ENCODE results near the gene PUM1.

PUM1 gene

GRCh38 chr1:30900486-30900885 is 165.0 kb downstream of the PUM1 start:
- TF ChIP-seq CTCF (conservative IDR thresholded peaks at IDR 0.05; ENCODE audit: low read length) = no peak
- DNase-seq (ENCODE audit: low read depth) = no peak
- no peak overlapping the region for H3K4me3 ChIP-seq (ENCODE audit: low read length)

GRCh38 chr1:30899577-30900389 is 165.7 kb downstream of the PUM1 start:
- no peak for DNase-seq (ENCODE audit: low read depth)
- no peak for TF ChIP-seq CTCF (conservative IDR thresholded peaks at IDR 0.05; ENCODE audit: low read length)

GRCh38 chr1:30898031-30898815 is 167.3 kb downstream of the PUM1 start:
- no peak overlapping the region for H3K4me3 ChIP-seq (ENCODE audit: low read length)
- no peak for DNase-seq (ENCODE audit: low read depth)
- no peak for TF ChIP-seq CTCF (conservative IDR thresholded peaks at IDR 0.05; ENCODE audit: low read length)

More at GRCh38 chr1:30899577-30900389, 165.7 kb downstream of the PUM1 start:
- no peak overlapping the region for H3K4me3 ChIP-seq (ENCODE audit: low read length)

- no peak for TF ChIP-seq CTCF (conservative IDR thresholded peaks at IDR 0.05; ENCODE audit: low read length)
- DNase-seq (ENCODE audit: low read depth) = no peak
- H3K4me3 ChIP-seq (ENCODE audit: low read length) = no peak overlapping the region
These were observed 168.6 kb downstream of the PUM1 start for GRCh38 chr1:30896905-30897304.

GRCh38 chr1:30895944-30896660 is 169.4 kb downstream of the PUM1 start:
- H3K4me3 ChIP-seq (ENCODE audit: low read length) = no peak overlapping the region
- DNase-seq (ENCODE audit: low read depth) = peak; percentile 59
- no peak for TF ChIP-seq CTCF (conservative IDR thresholded peaks at IDR 0.05; ENCODE audit: low read length)

GRCh38 chr1:30895382-30895943 is 170.1 kb downstream of the PUM1 start:
- TF ChIP-seq CTCF (conservative IDR thresholded peaks at IDR 0.05; ENCODE audit: low read length) = no peak
- H3K4me3 ChIP-seq (ENCODE audit: low read length) = no peak overlapping the region
- DNase-seq (ENCODE audit: low read depth) = no peak
